Measurements from ENCODE around the gene PSMB3. TPM values are rescaled to one million over a fixed set of nuclear protein-coding genes. Genes with fewer than 3 reads are reported as not detected.

Gene PSMB3
- total and polyA plus RNA-seq, 9 of the 15 experiments (the other 6 are each of a cell fraction or from before 2014, with no cell fraction given), result 460 to 2,775 (median 574) TPM

- in situ Hi-C loops (cut with MboI), result no loop called here
- CTCF ChIA-PET (ENCODE audit: low intra/inter-chr PET ratio), result no interaction called here
- H3K79me2 ChIP-seq (ENCODE audit: control insufficient read depth, insufficient read depth, low read length), result peaks cover 35% of the 10 kb centered on the region
- intact Hi-C loops (cut with micrococcal nuclease), result no loop called here
- POLR2A ChIA-PET, result interaction anchor here (1.5 to 2.9 kb wide), 2 partner anchors 48 to 53 kb away, joined by 4 to 10 read pairs; partner anchors contain the start of gene RPL23
- DNase-seq (ENCODE audit: extremely low read depth in 1 of 4, low spot score in 3 of 4), result no peak
- H3K4me3 ChIP-seq, result peak overlapping the region; percentile 87
- no peaks in the 10 kb centered on the region for H3K9me3 ChIP-seq (replicated peaks; ENCODE audit: control insufficient read depth, insufficient read depth, low read depth, low read length)
- no peak for ATAC-seq
- peak overlapping the region; percentile 81 for H3K4me2 ChIP-seq (ENCODE audit: insufficient read depth, low read length)
- H3K9ac ChIP-seq (ENCODE audit: insufficient read depth in 1 of 2, low read depth in 2 of 2, low read length in 2 of 2), result peak overlapping the region; percentile 93 to 96
- H4K20me1 ChIP-seq (replicated peaks; ENCODE audit: control insufficient read depth, insufficient read depth, low read length), result peaks cover 10% of the 10 kb centered on the region; the same call in 1 of the 2 replicates
- H3K36me3 ChIP-seq (ENCODE audit: control insufficient read depth, insufficient read depth, low read length), result peaks cover 58% of the 10 kb centered on the region
- FAIRE-seq, result no peak
- peak overlapping the region; percentile 98 for H3K27ac ChIP-seq (ENCODE audit: extremely low read depth, low read depth, low read length)
- peaks cover 20% of the 10 kb centered on the region in 2 experiments for H3K4me1 ChIP-seq (replicated peaks in 1 of 2; ENCODE audit: control insufficient read depth in 2 of 2, insufficient read depth in 2 of 2, low read length in 2 of 2)
- H2AFZ ChIP-seq (ENCODE audit: low read depth, low read length), result peak overlapping the region; percentile 90
- no peaks in the 10 kb centered on the region for H3K27me3 ChIP-seq (ENCODE audit: control insufficient read depth in 2 of 2, insufficient read depth in 2 of 2, low read length in 2 of 2)
- TSS peak; percentile 49 for BruUV-seq (replicated peaks)
- 31% methylated on average over 14 of the region's 14 CpGs for WGBS (ENCODE audit: insufficient coverage, low coverage, missing lambda C conversion rate)
- TF ChIP-seq, protein P1, sequence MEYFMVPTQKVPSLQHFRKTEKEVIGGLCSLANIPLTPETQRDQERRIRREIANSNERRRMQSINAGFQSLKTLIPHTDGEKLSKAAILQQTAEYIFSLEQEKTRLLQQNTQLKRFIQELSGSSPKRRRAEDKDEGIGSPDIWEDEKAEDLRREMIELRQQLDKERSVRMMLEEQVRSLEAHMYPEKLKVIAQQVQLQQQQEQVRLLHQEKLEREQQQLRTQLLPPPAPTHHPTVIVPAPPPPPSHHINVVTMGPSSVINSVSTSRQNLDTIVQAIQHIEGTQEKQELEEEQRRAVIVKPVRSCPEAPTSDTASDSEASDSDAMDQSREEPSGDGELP (CRISPR knock-in tag; IDR thresholded peaks at IDR 0.05; ENCODE audit: borderline replicate concordance), result no peak
- TF ChIP-seq SIRT6 (IDR thresholded peaks at IDR 0.05; ENCODE audit: low read depth, low read length), result no peak
- TF ChIP-seq ZNF507 (tag; conservative IDR thresholded peaks at IDR 0.05), result no peak
- TF ChIP-seq E2F3 (CRISPR knock-in tag; IDR thresholded peaks at IDR 0.05), result no peak
- no peak for TF ChIP-seq CBFB (CRISPR knock-in tag; IDR thresholded peaks at IDR 0.05)
- no peak for TF ChIP-seq STAT5B (CRISPR knock-in tag; IDR thresholded peaks at IDR 0.05)
- TF ChIP-seq POLR2AphosphoS2 (IDR thresholded peaks at IDR 0.05; ENCODE audit: low read length), result 0 out of 2 replicates have a peak, but pooled peaks have one; percentile 4
- TF ChIP-seq PREB (CRISPR knock-in tag; IDR thresholded peaks at IDR 0.05), result 0 out of 2 replicates have a peak, but pooled peaks have one; percentile 86
- 0 out of 2 replicates have a peak, but pooled peaks have one; percentile 9 for TF ChIP-seq ZNF589 (CRISPR knock-in tag; IDR thresholded peaks at IDR 0.05; ENCODE audit: low read depth)
- no peaks in the 10 kb centered on the region for H3K9me1 ChIP-seq (ENCODE audit: control insufficient read depth, insufficient read depth, low read length)
Measured at GRCh38 chr17:38800237-38800760, 47.8 kb downstream of the PSMB3 start.

Measured in K562 (cell line).